Measurements from ENCODE around the gene YJU2.
A peak's percentile ranks its signal among the peaks of the same experiment; 100 is the strongest.
"Not testable (repeated sequence)": the region's sequence is repeated elsewhere in the genome, so short reads cannot be mapped to it uniquely, and the experiment has no call there.

YJU2 gene

DNA sequence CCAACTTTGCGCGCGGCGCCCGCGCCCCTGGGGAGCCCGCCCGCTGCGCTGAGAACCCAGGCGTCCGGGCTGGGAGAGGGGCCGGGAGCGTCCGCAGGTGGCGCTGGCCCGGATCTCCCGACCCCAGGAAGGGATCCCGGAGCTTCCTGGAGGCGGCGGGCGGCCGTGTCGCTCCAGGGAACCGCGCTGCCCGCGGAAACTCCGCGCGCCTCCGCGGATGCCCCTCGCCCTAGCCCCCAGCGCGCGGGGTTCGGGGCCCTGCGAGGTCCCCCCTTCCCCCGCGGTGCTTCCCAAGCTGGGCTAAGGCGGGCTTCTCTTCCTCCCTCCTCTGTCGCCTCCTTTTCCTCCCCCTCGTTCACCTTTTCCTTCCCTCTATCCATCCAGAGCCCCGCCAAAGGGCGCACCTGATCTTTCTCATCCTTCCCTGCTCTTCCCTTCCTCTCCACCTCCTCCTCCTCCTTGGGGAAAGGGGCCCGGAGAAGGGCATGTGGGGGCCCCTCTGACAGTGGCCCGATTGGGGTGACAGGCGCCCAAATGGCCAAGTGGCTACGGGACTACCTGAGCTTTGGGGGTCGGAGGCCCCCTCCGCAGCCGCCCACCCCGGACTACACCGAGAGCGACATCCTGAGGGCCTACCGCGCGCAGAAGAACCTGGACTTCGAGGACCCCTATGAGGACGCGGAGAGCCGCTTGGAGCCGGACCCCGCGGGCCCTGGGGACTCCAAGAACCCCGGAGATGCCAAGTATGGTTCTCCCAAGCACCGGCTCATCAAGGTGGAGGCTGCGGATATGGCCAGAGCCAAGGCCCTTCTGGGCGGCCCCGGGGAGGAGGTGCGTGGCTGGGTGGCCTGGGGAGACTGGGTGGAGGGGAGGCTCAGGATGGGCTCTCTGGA, 32.9 kb downstream of the YJU2 start:
- Mint-ChIP-seq H3K9me3 (no peaks in the 10 kb centered on the region), H3K27ac (no peak overlapping the region), H3K36me3 (ENCODE audit: low read depth) (no peaks in the 10 kb centered on the region), H3K4me1 (peaks cover 14% of the 10 kb centered on the region), H3K27me3 (ENCODE audit: low read depth) (peaks cover 59% of the 10 kb centered on the region), H3K4me3 (peak overlapping the region; percentile 87 to 92 (median 91))
- TF ChIP-seq, protein P1, sequence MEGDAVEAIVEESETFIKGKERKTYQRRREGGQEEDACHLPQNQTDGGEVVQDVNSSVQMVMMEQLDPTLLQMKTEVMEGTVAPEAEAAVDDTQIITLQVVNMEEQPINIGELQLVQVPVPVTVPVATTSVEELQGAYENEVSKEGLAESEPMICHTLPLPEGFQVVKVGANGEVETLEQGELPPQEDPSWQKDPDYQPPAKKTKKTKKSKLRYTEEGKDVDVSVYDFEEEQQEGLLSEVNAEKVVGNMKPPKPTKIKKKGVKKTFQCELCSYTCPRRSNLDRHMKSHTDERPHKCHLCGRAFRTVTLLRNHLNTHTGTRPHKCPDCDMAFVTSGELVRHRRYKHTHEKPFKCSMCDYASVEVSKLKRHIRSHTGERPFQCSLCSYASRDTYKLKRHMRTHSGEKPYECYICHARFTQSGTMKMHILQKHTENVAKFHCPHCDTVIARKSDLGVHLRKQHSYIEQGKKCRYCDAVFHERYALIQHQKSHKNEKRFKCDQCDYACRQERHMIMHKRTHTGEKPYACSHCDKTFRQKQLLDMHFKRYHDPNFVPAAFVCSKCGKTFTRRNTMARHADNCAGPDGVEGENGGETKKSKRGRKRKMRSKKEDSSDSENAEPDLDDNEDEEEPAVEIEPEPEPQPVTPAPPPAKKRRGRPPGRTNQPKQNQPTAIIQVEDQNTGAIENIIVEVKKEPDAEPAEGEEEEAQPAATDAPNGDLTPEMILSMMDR (IDR thresholded peaks at IDR 0.05; ENCODE audit: unreplicated experiment in 3 of 3): no peak

DNA sequence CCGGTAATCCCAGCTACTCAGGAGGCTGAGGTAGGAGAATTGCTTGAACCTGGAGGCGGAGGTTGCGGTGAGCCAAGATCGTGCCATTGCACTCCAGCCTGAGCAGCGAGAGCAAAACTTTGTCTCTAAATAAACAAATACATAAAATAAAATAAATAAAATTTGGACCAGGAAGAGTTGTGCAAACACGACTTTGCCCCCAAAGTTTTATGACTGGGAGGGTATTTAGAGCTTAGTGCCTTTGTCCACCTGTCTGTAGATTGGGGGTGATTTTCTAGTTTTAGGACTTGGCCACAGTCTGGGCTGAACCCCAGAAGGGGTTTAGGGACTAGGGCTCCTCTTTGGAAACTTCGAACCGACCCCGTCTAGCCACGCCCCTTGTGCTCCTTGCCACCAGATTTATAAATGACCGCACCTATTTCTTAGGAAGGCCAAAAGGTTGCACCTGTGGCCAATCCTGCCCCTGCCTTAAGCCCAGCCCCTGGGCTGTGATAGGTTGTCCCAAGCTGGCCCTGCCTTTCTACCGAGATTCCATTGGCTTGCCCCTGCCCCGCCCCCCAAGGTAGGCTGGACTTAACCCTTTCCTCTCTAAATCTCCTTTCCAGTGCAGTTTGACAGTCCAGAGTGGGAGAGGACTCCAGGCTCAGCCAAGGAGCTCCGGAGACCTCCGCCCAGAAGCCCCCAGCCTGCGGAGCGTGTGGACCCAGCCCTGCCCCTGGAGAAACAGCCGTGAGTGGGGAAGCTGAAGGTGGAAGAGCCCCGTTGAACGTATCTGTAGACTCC, 37.5 kb downstream of the YJU2 start:
- Mint-ChIP-seq H3K27ac (no peak overlapping the region), H3K36me3 (ENCODE audit: low read depth) (no peaks in the 10 kb centered on the region), H3K9me3 (no peaks in the 10 kb centered on the region), H3K4me1 (peaks cover 11% of the 10 kb centered on the region), H3K4me3 (peak overlapping the region in 2 of 3 experiments; percentile 40 to 58), H3K27me3 (ENCODE audit: low read depth) (peaks cover 62% of the 10 kb centered on the region)
- TF ChIP-seq, protein P1 (IDR thresholded peaks at IDR 0.05; ENCODE audit: unreplicated experiment in 3 of 3): no peak

DNA sequence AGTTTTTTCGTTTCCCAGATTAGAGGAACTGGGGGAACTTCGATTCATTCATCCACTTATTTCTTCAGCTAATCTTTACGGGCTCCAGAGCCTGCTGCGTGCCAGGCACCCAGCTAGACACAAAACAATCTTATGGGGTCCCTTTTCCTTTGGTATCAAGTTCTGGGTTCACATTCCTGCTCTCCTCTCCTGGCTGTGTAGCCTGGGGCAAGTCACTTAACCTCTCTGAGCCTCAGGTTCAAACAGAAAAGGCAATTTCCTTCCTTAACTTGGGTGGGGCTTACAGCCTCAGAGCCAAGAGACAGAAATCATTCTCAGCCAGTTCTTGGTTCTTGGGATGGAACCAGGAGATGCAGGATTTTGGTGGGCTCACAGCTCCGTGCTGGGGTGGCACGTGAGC, 38.1 kb downstream of the YJU2 start:
- Mint-ChIP-seq H3K27me3 (ENCODE audit: low read depth) (peaks cover 58% of the 10 kb centered on the region), H3K4me1 (peaks cover 11% of the 10 kb centered on the region), H3K27ac (no peak overlapping the region), H3K9me3 (no peaks in the 10 kb centered on the region), H3K4me3 (no peak overlapping the region), H3K36me3 (ENCODE audit: low read depth) (no peaks in the 10 kb centered on the region)
- TF ChIP-seq, protein P1 (IDR thresholded peaks at IDR 0.05; ENCODE audit: unreplicated experiment in 3 of 3): no peak

DNA sequence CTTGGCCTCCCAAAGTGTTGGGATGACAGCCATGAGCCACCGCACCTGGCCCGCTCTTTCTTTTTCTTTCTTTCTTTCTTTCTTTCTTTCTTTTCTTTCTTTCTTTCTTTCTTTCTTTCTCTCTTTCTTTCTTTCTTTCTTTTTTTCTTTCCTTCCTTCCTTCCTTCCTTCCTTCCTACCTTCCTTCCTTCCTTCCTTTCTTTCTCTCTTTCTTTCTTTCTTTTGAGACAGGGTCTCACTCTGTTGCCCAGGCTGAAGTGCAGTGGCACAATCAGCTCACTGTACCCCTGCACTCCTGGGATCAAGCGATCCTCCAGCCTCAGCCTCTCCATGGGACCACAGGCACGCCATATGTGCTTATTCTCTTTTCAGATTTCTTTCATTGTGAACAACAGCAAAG, 39.3 kb downstream of the YJU2 start:
- H3K4me1 Mint-ChIP-seq: peaks cover 11% of the 10 kb centered on the region
- H3K36me3 Mint-ChIP-seq (ENCODE audit: low read depth); H3K27ac Mint-ChIP-seq: not testable (repeated sequence)

DNA sequence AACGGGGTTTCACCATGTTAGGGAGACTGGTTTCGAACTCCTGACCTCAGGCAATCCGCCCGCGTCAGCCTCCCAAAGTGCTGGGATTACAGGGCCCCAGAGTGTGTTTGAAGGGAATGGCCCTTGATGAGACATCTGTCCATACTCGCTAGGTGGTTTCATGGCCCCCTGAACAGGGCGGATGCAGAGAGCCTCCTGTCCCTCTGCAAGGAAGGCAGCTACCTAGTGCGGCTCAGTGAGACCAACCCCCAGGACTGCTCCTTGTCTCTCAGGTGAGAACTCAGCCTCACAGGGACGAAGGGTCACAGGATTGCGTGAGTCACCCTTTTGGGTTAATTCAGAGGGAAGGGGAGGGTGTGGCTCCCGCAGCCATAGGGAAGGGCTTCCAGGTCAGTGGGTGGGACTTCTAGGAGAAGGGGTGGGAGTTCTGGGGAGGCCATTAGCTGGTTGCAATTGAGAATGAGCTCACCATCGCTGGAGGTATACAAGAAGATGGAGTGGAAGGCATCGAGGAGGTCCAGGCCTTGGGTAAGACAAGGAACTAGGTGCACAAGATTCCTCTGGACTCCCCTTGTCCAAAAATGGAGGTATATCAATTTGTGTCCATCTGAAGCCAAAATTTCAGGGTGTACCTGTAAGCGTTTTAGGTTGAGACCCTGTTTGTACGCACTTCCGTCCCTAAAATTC, 41.4 kb downstream of the YJU2 start:
- peaks cover 6% of the 10 kb centered on the region for H3K4me1 Mint-ChIP-seq
- peaks cover 29% of the 10 kb centered on the region for H3K27me3 Mint-ChIP-seq (ENCODE audit: low read depth)
- no peak overlapping the region for H3K4me3 Mint-ChIP-seq
- H3K36me3 Mint-ChIP-seq (ENCODE audit: low read depth): no peaks in the 10 kb centered on the region
- H3K9me3 Mint-ChIP-seq: no peaks in the 10 kb centered on the region
- H3K27ac Mint-ChIP-seq: no peak overlapping the region
- TF ChIP-seq, protein P1 (IDR thresholded peaks at IDR 0.05; ENCODE audit: unreplicated experiment in 3 of 3): no peak

More for the DNA sequence above, 39.3 kb downstream of the YJU2 start:
- not testable (repeated sequence) for H3K4me3 Mint-ChIP-seq, H3K9me3 Mint-ChIP-seq
- peaks cover 50% of the 10 kb centered on the region for H3K27me3 Mint-ChIP-seq (ENCODE audit: low read depth)

DNA sequence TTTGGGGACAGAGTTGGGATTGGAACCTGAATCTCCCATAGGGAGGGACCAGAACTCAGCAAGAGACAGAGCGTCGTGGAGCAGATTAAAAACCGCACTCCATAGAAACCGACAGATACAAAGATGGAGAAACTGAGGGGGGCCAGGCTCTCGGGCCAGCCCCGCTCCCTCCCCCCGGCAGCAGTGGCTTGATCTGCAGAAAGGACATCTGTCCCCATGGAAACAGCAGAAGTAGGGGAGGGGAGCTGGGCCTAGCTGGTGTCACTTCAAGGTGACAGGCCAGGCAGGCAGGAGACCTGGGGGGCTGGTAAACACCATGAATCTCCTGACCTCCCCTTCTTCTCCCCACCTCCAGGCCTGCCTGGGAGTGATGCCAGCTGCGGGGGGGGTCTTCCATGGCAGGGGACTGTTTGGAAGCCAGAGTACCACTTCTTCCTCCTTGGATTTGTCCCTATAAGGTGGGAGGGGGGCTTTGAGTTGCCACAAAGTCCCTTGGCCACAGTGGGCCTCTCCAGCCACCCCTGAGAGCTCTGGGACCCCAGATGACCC, 44.4 kb downstream of the YJU2 start:
- Mint-ChIP-seq H3K27me3 (ENCODE audit: low read depth) (peaks cover 20% of the 10 kb centered on the region), H3K9me3 (no peaks in the 10 kb centered on the region), H3K36me3 (ENCODE audit: low read depth) (no peaks in the 10 kb centered on the region), H3K27ac (peak overlapping the region in 1 of 3 experiments; percentile 27), H3K4me1 (no peaks in the 10 kb centered on the region), H3K4me3 (no peak overlapping the region)
- TF ChIP-seq, protein P1 (IDR thresholded peaks at IDR 0.05; ENCODE audit: unreplicated experiment in 3 of 3): no peak

All from nephron (organoid).